HepG2 (cell line): ENCODE measurements around the gene PSMG4. TPM values are rescaled to one million over a fixed set of nuclear protein-coding genes. Genes with fewer than 3 reads are reported as not detected.

Experiments used
- ARID2 ChIP-seq: sonication (generic); formaldehyde crosslinking; IDR thresholded peaks from 2 replicates; pipeline ENCODE4 v1.8.1; 2022; ENCODE audit warnings: mild to moderate bottlenecking, missing genetic modification reagents, borderline replicate concordance
- CREB3 ChIP-seq: sonication (generic); formaldehyde crosslinking; IDR thresholded peaks from 2 replicates; pipeline ENCODE4 v1.5.0; 2020; ENCODE audit warnings: missing genetic modification reagents
- ESRRA ChIP-seq: sonication (generic); formaldehyde crosslinking; IDR thresholded peaks from 2 replicates; pipeline ENCODE4 v1.5.1; 2020; ENCODE audit warnings: mild to moderate bottlenecking, low read depth, missing genetic modification reagents
- FOXC1 ChIP-seq: sonication (generic); formaldehyde crosslinking; IDR thresholded peaks from 2 replicates; pipeline ENCODE4 v1.8.0; 2022; ENCODE audit warnings: mild to moderate bottlenecking, missing genetic modification reagents, borderline replicate concordance
- HMG20B ChIP-seq: conservative IDR thresholded peaks from 2 replicates; pipeline ENCODE4 v1.6.1; 2016; ENCODE audit warnings: missing genetic modification reagents, missing compliant biosample characterization
- HNRNPK ChIP-seq: fragments of 200-400 bp; formaldehyde crosslinking; IDR thresholded peaks from 2 replicates; pipeline ENCODE4 v1.6.1; 2018; ENCODE audit warnings: low read length, low read depth, moderate library complexity, mild to moderate bottlenecking; ENCODE audit not compliant: poor library complexity, severe bottlenecking
- ISL2 ChIP-seq: sonication (generic); formaldehyde crosslinking; IDR thresholded peaks from 2 replicates; pipeline ENCODE4 v1.5.0; 2020; ENCODE audit warnings: missing genetic modification reagents
- LCORL ChIP-seq, 2 experiments: fragments of 450-650 bp in 1 of 2; sonication (generic) in 1 of 2; formaldehyde crosslinking in 1 of 2; IDR thresholded peaks; 2 replicates each; pipeline versions ENCODE4 v1.5.0 to v1.6.1; 2017 to 2020; ENCODE audit warnings: antibody characterized with exemption in 1 of 2, missing genetic modification reagents in 1 of 2
- NCOA1 ChIP-seq: sonication (generic); formaldehyde crosslinking; IDR thresholded peaks from 2 replicates; pipeline ENCODE4 v1.9.0; 2021; ENCODE audit warnings: missing genetic modification reagents
- NFE2 ChIP-seq: sonication (generic); formaldehyde crosslinking; IDR thresholded peaks from 2 replicates; pipeline ENCODE4 v1.4.0; 2020; ENCODE audit warnings: missing genetic modification reagents
- TCF7 ChIP-seq: sonication (generic); IDR thresholded peaks from 2 replicates; pipeline ENCODE4 v1.6.1; 2016; ENCODE audit warnings: antibody characterized with exemption, low read depth
- THYN1 ChIP-seq: sonication (generic); formaldehyde crosslinking; IDR thresholded peaks from 2 replicates; pipeline ENCODE4 v1.8.1; 2023; ENCODE audit warnings: low read depth, mild to moderate bottlenecking, moderate library complexity, missing genetic modification reagents, borderline replicate concordance
- U2AF2 ChIP-seq: fragments of 200-400 bp; formaldehyde crosslinking; IDR thresholded peaks from 2 replicates; pipeline ENCODE4 v1.6.1; 2017; ENCODE audit warnings: low read depth, mild to moderate bottlenecking, low read length
- ZNF33B ChIP-seq: sonication (generic); formaldehyde crosslinking; IDR thresholded peaks from 2 replicates; pipeline ENCODE4 v1.5.1; 2020; ENCODE audit warnings: mild to moderate bottlenecking, missing genetic modification reagents
- ZNF616 ChIP-seq: sonication (generic); formaldehyde crosslinking; IDR thresholded peaks from 2 replicates; pipeline ENCODE4 v1.5.0; 2020; ENCODE audit warnings: low read depth, mild to moderate bottlenecking, missing genetic modification reagents
- ZNF629 ChIP-seq: sonication (generic); formaldehyde crosslinking; conservative IDR thresholded peaks from 2 replicates; pipeline ENCODE4 v1.5.0; 2020; ENCODE audit warnings: missing genetic modification reagents
- ZNF646 ChIP-seq: sonication (generic); formaldehyde crosslinking; IDR thresholded peaks from 2 replicates; pipeline ENCODE4 v1.9.0; 2021; ENCODE audit warnings: mild to moderate bottlenecking, missing genetic modification reagents
- polyA plus RNA-seq, 8 experiments: library from polyadenylated mRNA; depleted of rRNA in 3 of 8; stranded (reverse) in 7 of 8; unstranded in 1 of 8; fragments of >200 nt; fragmentation: Illumina TruSeq in 4 of 8; extraction: Trizol in 4 of 8; gene quantifications; 2 replicates each; pipeline versions ENCODE4 v1.2.1 to v1.2.3, GENCODE V29; 2011 to 2016; ENCODE audit warnings: low read depth in 4 of 8, missing spikeins in 1 of 8, mixed read lengths in 1 of 8; ENCODE audit not compliant: insufficient read depth in 1 of 8
- total RNA-seq, 5 experiments: library from RNA; depleted of rRNA; stranded (reverse); fragments of >200 nt; fragmentation: Illumina TruSeq; extraction: Trizol; gene quantifications; 2 replicates each; pipeline ENCODE4 v1.2.3, GENCODE V29; 2016; ENCODE audit warnings: low read depth in 1 of 5
- TF ChIP-seq, protein P1 (sequence below): sonication (generic); formaldehyde crosslinking; IDR thresholded peaks from 2 replicates; pipeline ENCODE4 v1.5.0; 2020; ENCODE audit warnings: mild to moderate bottlenecking, missing genetic modification reagents, borderline replicate concordance
- TF ChIP-seq, protein P2 (sequence below): sonication (generic); formaldehyde crosslinking; IDR thresholded peaks from 2 replicates; pipeline ENCODE4 v1.5.0; 2020; ENCODE audit warnings: missing genetic modification reagents
- TF ChIP-seq, protein P3 (sequence below): sonication (generic); formaldehyde crosslinking; IDR thresholded peaks from 2 replicates; pipeline ENCODE4 v1.4.0; 2020; ENCODE audit warnings: mild to moderate bottlenecking, missing genetic modification reagents

Gene PSMG4
- total and polyA plus RNA-seq, 2 of the 13 experiments (the other 11 are each of a cell fraction or from before 2014, with no cell fraction given) = 28.5 to 32.8 TPM

GRCh38 chr6:3229566-3230178 is 29.1 kb upstream of the PSMG4 start (continued):
- TF ChIP-seq, protein P1, sequence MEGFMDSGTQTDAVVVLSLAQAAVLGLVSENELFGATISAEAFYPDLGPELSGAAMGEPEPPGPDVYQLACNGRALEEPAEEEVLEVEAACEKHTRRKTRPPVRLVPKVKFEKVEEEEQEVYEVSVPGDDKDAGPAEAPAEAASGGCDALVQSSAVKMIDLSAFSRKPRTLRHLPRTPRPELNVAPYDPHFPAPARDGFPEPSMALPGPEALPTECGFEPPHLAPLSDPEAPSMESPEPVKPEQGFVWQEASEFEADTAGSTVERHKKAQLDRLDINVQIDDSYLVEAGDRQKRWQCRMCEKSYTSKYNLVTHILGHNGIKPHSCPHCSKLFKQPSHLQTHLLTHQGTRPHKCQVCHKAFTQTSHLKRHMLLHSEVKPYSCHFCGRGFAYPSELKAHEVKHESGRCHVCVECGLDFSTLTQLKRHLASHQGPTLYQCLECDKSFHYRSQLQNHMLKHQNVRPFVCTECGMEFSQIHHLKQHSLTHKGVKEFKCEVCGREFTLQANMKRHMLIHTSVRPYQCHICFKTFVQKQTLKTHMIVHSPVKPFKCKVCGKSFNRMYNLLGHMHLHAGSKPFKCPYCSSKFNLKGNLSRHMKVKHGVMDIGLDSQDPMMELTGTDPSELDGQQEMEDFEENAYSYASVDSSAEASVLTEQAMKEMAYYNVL = no peak
- TF ChIP-seq ZNF616 (CRISPR knock-in tag) = no peak
- TF ChIP-seq NFE2 = no peak
- TF ChIP-seq ZNF33B = no peak
- no peak for TF ChIP-seq FOXC1 (CRISPR knock-in tag)
- no peak for TF ChIP-seq NCOA1
- TF ChIP-seq U2AF2 = no peak
- no peak for TF ChIP-seq CREB3 (CRISPR knock-in tag)
- no peak for TF ChIP-seq TCF7
- TF ChIP-seq ARID2 (CRISPR knock-in tag) = no peak
- TF ChIP-seq ISL2 = no peak
- TF ChIP-seq, protein P2, sequence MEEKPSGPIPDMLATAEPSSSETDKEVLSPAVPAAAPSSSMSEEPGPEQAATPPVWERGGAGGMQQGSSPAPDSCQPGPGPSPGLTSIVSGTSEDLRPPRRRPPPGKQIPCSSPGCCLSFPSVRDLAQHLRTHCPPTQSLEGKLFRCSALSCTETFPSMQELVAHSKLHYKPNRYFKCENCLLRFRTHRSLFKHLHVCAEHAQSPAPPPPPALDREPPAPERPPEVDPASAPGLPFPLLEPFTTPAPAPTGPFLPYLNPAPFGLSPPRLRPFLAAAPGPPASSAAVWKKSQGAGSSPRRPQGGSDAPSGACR (CRISPR knock-in tag) = no peak
- no peak for TF ChIP-seq HNRNPK
- TF ChIP-seq ESRRA (CRISPR knock-in tag) = no peak
- TF ChIP-seq THYN1 (CRISPR knock-in tag) = no peak
- TF ChIP-seq HMG20B (CRISPR knock-in tag) = no peak
- TF ChIP-seq ZNF646 = no peak
- TF ChIP-seq LCORL (IDR thresholded peaks at IDR 0.05) = no peak
- no peak for TF ChIP-seq LCORL (CRISPR knock-in tag; IDR thresholded peaks at IDR 0.05)
- TF ChIP-seq ZNF629 (CRISPR knock-in tag) = no peak
- TF ChIP-seq, protein P3, sequence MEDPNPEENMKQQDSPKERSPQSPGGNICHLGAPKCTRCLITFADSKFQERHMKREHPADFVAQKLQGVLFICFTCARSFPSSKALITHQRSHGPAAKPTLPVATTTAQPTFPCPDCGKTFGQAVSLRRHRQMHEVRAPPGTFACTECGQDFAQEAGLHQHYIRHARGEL (CRISPR knock-in tag) = no peak
